SU-DHL-6 (cell line): ENCODE data around the gene NCOA5.

Source experiments
- CTCF ChIP-seq: fragments of 200-600 bp; sonication (generic); IDR thresholded peaks from one replicate; pipeline ENCODE4 v1.5.1; 2017; ENCODE audit warnings: antibody characterized with exemption, mild to moderate bottlenecking, low read length, moderate library complexity; ENCODE audit not compliant: insufficient read depth, poor library complexity, severe bottlenecking
- EZH2phosphoT487 ChIP-seq: fragments of 200-600 bp; sonication (generic), shearing (Covaris generic); conservative IDR thresholded peaks from 2 replicates; pipeline ENCODE4 v1.6.1; 2018; ENCODE audit warnings: mild to moderate bottlenecking, antibody characterized with exemption, low read length, moderate library complexity, mixed read lengths

GRCh38 chr20:46051556-46052308 is 38.0 kb downstream of the NCOA5 start:
- no peak for TF ChIP-seq CTCF
- TF ChIP-seq EZH2phosphoT487 = no peak
